GM18858 (cell line): ENCODE results near the gene LHX2.

Experiments used
- ATAC-seq: cut with Tn5 transposase; IDR thresholded peaks from one replicate; pipeline ENCODE4 v1.9.1; 2021; ENCODE audit not compliant: unreplicated experiment

Gene LHX2

DNA sequence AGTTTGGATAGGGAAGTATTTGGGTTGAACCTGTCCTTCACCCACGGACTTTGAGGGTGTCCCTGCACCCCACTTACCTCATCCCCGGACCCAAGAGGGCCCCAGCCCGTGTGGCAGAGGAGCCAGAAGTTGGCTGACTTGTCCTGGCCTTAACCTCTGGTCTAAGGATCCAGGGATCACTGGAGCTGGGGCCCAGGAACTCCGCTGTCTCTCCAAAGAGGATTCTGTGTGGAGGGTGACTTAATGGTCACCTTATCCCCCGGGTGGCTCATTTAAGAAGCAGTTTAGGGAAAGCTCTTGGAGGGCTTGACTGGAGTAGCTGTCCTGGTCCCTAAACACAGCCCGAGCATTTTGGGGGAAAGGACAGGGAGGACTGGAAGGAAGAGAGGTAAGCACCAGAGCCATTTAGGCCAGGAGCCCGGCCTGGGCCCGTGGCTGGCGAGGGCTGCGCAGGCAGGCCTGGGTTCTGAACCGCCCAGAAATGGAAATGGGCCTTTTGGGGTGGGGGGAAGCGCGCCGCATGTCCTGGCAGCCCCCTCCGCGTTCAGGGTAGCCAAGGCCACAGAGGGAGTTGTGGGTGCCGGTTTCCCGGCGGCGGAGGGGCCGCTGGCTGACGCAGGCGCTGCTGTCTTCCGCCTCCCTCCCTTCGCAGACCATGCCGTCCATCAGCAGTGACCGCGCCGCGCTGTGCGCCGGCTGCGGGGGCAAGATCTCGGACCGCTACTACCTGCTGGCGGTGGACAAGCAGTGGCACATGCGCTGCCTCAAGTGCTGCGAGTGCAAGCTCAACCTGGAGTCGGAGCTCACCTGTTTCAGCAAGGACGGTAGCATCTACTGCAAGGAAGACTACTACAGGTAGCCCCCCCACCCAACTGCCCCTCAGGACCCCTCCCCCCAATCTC is 2.0 kb downstream of the LHX2 start:
- ATAC-seq = no peak

DNA sequence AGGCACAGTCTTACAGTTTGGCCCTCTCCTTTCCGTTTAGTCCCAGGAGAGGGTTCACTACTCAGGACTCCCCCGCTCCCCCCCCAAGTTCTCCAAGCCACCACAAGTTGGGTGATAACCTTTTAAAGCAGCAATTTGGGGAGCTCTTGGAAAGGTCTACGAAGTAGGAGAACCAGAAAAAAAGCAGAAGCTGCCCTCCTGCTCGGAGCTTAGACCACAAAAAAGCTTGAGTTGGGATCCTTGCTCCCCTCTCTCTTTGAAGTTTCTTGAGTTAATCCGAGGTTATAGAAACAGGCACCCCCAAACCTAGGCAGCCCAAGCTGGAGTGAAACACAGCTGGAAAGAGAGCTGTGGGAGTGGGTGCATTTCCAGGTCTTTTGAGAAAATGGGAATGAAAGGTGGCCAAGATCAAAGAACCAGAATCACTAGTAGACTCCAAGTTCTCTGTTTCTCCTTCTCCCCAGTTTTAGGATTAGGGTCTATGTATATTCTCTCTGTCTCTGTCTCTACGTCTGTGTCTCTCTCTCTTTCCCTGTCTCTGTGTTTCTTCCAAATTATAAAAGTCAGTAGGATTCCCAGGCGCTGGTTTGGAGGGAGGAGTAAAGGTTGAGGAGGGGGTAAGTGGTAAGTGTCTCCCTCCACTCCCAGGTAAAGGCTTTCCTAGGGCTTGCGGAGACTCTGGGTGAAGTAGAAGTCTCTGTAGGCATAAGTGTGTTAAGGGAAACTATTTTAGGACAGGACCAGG is 2.8 kb downstream of the LHX2 start:
- no peak for ATAC-seq

DNA sequence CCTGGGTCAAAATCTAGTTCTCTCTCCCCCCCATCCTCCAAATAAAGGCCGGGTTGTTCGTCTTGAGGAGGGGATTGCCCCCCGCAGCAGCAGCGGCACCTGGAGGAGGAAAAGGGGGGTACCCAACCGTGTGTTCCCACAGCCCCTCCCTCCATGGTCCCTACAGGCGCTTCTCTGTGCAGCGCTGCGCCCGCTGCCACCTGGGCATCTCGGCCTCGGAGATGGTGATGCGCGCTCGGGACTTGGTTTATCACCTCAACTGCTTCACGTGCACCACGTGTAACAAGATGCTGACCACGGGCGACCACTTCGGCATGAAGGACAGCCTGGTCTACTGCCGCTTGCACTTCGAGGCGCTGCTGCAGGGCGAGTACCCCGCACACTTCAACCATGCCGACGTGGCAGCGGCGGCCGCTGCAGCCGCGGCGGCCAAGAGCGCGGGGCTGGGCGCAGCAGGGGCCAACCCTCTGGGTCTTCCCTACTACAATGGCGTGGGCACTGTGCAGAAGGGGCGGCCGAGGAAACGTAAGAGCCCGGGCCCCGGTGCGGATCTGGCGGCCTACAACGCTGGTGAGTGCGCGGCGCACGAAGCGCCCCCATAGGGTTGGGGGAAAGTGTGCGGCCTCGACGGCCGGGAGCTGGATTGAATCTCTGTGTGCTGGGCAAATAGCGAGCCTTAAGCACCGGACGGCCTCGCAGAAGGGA is 3.5 kb downstream of the LHX2 start:
- no peak for ATAC-seq

- ATAC-seq = no peak
Measured at GRCh38 chr9:124015661-124016131, 4.1 kb downstream of the LHX2 start.

DNA sequence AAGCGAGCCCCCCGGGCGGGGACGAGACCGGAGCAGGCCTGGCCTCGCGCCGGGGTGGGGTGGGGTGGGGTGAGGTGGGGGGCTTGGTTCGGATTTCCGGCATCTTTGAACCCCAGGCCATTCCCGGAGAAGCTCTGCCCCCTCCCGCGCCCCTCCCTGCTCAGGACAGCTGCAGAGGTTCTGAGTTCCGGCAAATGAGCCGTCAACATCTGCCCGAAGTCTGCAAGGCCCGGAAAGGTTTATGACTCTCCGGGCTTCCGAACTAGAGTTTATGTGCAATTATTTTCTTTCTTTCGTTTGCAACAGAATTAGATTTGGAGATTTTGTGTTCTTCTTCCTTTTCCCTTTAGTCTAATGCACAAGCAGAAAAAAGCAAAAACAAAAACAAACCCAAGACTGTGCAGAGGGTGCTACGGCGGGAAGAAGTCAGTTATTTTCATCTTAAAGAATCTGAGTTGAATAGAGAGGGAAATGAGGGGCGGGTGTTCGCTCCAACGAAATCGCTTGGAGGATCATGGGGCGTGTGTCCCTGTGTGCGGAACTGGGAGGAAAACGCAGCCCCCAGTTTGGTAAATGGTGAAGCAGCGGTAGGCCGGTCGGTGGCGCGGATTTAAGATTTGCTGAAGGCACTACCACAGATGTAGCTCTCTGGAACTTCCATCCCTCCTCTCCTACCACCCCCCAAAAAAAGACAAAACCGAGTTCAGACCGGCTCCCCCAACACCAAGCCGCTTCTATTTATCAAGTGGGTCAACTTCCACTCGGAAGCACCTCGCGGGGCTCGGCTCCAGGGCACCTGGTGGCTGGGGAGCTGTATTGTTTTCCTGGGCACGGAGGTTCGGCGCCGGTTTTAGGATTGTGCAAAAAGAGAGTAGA is 4.8 kb downstream of the LHX2 start:
- no peak for ATAC-seq

DNA sequence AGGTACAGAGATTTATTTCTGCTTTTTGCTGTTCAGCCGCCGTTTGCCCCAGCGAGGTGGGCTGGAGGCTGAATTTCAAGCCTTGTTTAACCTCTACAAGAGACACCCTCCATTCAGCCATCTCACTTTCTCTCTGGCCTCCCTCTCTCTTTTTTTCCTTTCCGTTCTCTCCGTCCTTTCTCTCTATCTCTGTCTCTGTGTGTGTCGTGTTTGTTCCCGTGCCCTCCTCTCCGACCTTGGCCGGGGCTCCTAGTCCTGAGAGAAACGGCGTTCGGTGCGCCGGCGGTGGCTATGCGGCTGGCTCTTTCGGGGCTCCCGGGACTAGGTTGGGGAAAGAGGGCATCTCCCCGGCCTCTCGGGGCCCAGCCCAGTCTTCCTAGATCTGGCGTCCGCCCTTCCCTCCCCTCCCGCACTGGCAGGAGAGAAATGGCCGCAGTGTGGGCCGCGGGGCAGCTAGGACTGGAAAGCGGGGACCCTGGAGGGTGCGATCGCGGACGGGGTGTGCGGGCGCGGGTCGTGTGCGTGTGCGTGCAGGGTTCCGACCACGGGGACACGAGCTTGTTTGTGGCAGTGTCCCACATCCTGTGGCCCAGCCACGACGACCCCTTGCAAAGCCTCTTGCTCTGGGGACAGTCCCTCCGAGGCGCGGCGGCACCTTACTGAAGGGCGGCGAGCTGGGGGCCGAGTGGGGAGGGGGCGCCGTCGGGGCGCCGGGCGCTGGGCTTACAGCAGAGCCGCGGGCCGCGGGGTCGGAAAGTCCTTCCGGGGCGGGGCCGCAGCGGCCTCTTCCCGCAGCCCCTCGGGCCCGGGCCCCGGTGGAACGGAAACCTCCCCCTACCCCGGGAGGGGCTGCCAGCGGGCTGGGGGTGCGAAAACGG is 5.7 kb downstream of the LHX2 start:
- ATAC-seq = no peak

- no peak for ATAC-seq
Measured at GRCh38 chr9:124017929-124018729, 6.6 kb downstream of the LHX2 start.

GRCh38 chr9:124018730-124019697 is 7.4 kb downstream of the LHX2 start:
- no peak for ATAC-seq

DNA sequence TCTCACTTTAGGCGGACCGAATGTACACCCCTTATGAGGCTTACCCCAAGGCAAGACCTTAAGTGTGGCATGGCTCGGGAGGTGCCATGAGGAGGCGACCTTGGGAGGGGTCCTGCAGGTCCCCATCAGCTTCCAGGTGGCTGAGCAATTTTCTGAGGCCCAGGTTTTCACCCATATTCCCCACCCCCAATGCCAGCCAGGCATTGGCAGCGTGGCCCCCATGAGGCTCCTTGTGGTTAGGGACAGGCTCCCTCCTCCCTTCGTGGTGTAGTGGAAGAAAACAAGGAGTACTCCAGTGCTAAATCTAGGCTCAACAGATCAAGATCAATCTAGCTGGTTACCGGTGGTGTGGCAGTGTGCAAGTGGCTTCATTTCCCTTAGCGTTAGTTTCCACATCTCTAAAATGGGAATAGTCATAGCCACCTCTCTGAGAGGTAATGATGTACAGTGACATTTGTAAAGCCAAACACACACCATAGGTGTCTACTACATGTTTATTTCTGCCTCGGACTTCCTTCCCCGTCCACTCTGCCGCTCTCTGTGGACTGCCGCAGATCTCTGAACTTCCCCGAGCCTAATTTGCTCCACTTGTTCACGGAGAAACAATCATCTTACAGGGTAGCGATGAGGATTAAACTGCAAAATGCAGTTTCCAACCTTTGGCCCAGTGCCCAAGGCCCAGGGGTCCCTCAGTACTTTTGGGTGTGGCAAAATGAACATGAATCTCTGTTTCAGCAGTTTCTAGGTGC is 8.4 kb downstream of the LHX2 start:
- no peak for ATAC-seq

- no peak for ATAC-seq
Measured at GRCh38 chr9:124020520-124021384, 9.2 kb downstream of the LHX2 start.

DNA sequence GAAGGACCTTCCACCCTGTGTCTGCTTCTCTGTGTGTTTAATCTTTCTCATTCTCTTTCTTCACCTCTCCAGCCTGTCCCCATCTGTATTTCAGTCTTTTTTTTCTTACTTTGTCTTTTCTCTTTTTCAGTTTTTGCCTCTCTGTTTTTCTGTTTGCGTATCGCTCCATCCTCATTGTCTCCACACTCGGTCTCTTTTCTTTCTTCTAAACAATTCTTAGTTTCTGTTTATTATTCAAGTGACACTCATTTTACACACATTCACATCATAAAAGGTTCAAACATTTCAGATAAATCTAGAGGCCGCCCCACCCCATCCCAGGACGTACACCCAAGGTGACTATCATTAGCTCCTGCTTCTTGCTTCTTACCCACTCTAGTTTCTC is 9.8 kb downstream of the LHX2 start:
- ATAC-seq = no peak

GRCh38 chr9:124022201-124023121 is 10.9 kb downstream of the LHX2 start:
- no peak for ATAC-seq

- no peak for ATAC-seq
Measured at GRCh38 chr9:124024107-124024506, 12.5 kb downstream of the LHX2 start.

DNA sequence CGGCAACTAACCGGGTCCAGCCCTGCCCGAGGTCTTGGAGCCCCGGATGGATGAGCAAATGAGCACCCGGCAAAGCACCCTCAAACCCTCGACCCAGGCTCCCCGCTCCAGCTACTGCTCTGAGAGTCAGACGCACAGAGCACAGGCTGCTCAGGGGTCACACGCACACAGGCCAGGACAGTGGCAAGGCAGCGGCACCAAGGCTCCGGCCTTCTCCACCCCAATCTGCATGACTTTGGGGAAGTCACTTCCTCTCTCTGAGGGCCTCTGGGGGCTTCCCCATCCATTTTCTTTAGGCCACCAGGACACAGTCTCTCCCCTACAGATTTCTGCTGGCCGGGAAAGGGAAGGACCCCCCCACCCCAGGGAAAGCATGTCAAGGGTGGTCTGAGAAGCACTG is 18.0 kb downstream of the LHX2 start:
- no peak for ATAC-seq

DNA sequence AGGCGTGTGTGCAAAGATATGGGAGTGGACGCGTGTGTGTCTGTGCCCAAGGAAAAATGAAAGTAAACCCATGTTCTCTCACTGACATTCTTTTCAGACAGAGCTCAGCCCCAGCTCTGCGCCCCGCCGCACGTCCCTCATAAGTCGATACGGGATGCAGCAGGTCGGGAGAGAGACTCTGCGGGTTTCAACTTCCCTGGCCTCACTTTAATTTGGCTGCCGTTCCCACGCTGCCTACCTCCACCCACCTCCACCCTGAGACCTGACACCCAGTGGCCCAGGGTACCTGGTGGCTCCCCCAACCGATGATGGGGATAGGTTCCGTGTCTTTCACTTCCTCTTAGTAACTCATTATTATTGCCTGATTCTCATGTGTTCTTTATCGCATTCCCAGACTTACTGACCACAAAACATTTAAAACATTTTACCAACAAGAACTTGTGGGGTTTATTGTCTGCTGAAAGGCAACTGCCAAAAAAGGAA is 19.4 kb downstream of the LHX2 start:
- no peak for ATAC-seq
